ENCODE results near the gene RGS3.

Gene RGS3

GRCh38 chr9:113572076-113572861 is 108.7 kb downstream of the RGS3 start:
- no peak for TF ChIP-seq CTCF (IDR thresholded peaks at IDR 0.05; ENCODE audit: insufficient read depth, low read depth, low read length, missing control alignments)
- no peak overlapping the region for H3K4me3 ChIP-seq (ENCODE audit: low read depth, low read length)
- DNase-seq (ENCODE audit: low read depth) = no peak

GRCh38 chr9:113573046-113573958 is 109.8 kb downstream of the RGS3 start:
- no peak for DNase-seq (ENCODE audit: low read depth)
- H3K4me3 ChIP-seq (ENCODE audit: low read depth, low read length) = no peak overlapping the region
- TF ChIP-seq CTCF (IDR thresholded peaks at IDR 0.05; ENCODE audit: insufficient read depth, low read depth, low read length, missing control alignments) = no peak

- DNase-seq (ENCODE audit: low read depth) = no peak
- no peak for TF ChIP-seq CTCF (IDR thresholded peaks at IDR 0.05; ENCODE audit: insufficient read depth, low read depth, low read length, missing control alignments)
Observed at GRCh38 chr9:113573959-113574352, 110.4 kb downstream of the RGS3 start.

DNA sequence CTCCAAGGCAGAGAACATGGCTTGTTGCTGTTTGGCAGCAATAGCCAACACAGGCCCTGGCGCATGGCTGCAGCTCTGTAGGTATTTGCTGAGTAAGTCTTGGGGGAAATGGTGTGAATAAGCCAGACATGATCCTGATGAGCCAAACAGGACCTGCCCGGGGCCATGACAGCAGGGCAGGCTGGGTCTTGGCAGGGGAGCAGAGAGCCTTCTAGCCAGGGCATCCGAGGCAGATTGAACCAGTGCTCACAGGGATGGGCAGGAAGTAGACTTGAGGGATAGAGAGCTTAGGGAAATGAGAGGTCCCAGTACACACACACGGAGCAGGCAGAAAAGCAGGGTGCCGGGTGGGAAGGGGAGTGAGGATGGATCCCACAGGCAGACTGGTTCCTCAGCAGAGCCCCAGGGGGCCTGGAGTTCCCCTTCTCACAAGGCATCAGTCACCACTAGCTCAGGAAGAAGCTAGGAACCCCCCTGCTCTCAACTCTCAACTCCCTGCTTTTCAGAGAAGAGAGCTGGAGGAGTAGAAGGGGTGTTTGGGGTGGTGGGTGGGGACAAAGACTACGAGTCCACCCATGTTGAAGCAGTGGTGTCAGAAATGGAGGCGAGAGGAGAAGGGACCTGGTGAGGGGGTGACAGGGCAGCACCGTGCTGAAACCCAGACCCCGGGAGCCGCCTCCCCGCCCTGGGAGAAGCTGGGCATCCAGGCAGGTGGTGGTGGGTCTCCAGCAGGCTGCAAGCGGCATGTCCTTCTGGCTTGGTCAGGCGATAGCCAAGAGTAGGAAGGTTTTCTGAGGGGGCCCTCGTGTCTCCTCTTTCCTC is 111.1 kb downstream of the RGS3 start:
- TF ChIP-seq CTCF (IDR thresholded peaks at IDR 0.05; ENCODE audit: insufficient read depth, low read depth, low read length, missing control alignments) = no peak
- H3K4me3 ChIP-seq (ENCODE audit: low read depth, low read length) = no peak overlapping the region
- peak; percentile 33 for DNase-seq (ENCODE audit: low read depth)

More at GRCh38 chr9:113573959-113574352, 110.4 kb downstream of the RGS3 start:
- H3K4me3 ChIP-seq (ENCODE audit: low read depth, low read length) = no peak overlapping the region

DNA sequence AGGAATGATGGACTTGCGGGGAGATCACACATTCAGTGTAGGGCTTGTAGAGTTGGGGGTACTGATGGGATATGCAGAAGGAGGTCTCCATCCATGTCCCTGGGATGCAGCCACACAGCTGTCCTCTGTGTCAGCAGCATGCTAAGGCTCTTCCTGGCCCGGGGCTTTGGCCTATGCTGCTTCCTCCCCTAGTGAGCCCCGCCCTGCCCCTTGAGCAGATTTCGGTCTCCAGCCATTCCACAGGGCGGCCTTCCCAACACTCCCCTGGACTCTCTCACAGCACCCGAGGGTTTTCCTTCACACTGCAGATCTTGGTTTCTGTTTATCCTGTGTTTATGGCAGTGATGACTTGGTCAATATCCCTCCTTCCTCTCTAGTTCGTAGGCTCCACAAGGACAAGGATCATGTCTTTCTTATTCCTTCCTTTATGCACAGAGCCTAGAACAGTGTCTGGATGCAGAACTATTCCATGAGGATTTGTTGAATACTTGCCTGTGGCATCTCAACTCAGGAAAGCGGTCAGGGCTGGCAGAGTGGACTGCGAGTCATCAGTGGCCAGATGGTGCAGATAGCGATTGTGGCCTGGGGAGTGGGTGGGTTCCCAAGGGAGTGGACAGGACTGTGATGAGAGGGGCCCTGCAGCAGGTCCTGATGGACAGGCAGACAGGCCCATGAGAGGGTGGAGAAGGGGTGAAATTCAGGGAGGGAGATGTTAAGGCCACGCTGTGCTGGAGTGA is 114.2 kb downstream of the RGS3 start:
- DNase-seq (ENCODE audit: low read depth) = no peak
- no peak overlapping the region for H3K4me3 ChIP-seq (ENCODE audit: low read depth, low read length)
- no peak for TF ChIP-seq CTCF (IDR thresholded peaks at IDR 0.05; ENCODE audit: insufficient read depth, low read depth, low read length, missing control alignments)
